Fibroblast of lung (primary cell): ENCODE measurements around the gene FAM25C. TPM values are rescaled to one million over a fixed set of nuclear protein-coding genes. Genes with fewer than 3 reads are reported as not detected.
"Not testable (repeated sequence)": the region's sequence is repeated elsewhere in the genome, so short reads cannot be mapped to it uniquely, and the experiment has no call there.

Experiments used
- DNase-seq, 2 donors: peaks; one replicate each; pipeline versions ENCODE4 v3.0.0 to v3.0.0-alpha.2; 2010; ENCODE audit warnings: low read depth in 2 of 2
- H2AFZ ChIP-seq: 2 replicates; pipeline ENCODE4 v1.5.1; 2012; ENCODE audit warnings: low read length, control low read depth, inconsistent platforms
- H3K27ac ChIP-seq: 2 replicates; pipeline ENCODE4 v1.5.1; 2011; ENCODE audit warnings: low read length, control low read depth; ENCODE audit not compliant: insufficient read depth
- H3K27me3 ChIP-seq: 2 replicates; pipeline ENCODE4 v1.5.1; 2011; ENCODE audit warnings: mild to moderate bottlenecking, low read length; ENCODE audit not compliant: control insufficient read depth, insufficient read depth
- H3K36me3 ChIP-seq: 2 replicates; pipeline ENCODE4 v1.5.1; 2011; ENCODE audit warnings: low read length; ENCODE audit not compliant: control insufficient read depth, insufficient read depth
- H3K4me1 ChIP-seq: 2 replicates; pipeline ENCODE4 v1.5.1; 2011; ENCODE audit warnings: low read length; ENCODE audit not compliant: control insufficient read depth, insufficient read depth; ENCODE audit errors: extremely low read depth
- H3K4me2 ChIP-seq: 2 replicates; pipeline ENCODE4 v1.5.1; 2011; ENCODE audit warnings: low read length, control low read depth; ENCODE audit not compliant: insufficient read depth; ENCODE audit errors: extremely low read depth
- H3K4me3 ChIP-seq, 4 experiments: fragments of 200-600 bp in 1 of 4; sonication (generic) in 1 of 4; replicated peaks in 1 of 4; 2 replicates each; pipeline ENCODE4 v1.5.1; 2011 to 2016; ENCODE audit warnings: low read length in 4 of 4, low read depth in 3 of 4, mild to moderate bottlenecking in 3 of 4, control low read depth in 2 of 4, inconsistent platforms in 1 of 4, mixed read lengths in 1 of 4; ENCODE audit not compliant: insufficient read depth in 1 of 4; ENCODE audit errors: control extremely low read depth in 1 of 4
- H3K79me2 ChIP-seq: 2 replicates; pipeline ENCODE4 v1.5.1; 2012; ENCODE audit warnings: mild to moderate bottlenecking, low read length, inconsistent platforms; ENCODE audit not compliant: control insufficient read depth, insufficient read depth
- H3K9ac ChIP-seq: 2 replicates; pipeline ENCODE4 v1.5.1; 2011; ENCODE audit warnings: mild to moderate bottlenecking, low read length, control low read depth; ENCODE audit not compliant: insufficient read depth
- H3K9me3 ChIP-seq: 2 replicates; pipeline ENCODE4 v1.5.1; 2012; ENCODE audit warnings: low read depth, low read length; ENCODE audit not compliant: control insufficient read depth, insufficient read depth
- H4K20me1 ChIP-seq: 2 replicates; pipeline ENCODE4 v1.5.1; 2011; ENCODE audit warnings: low read length; ENCODE audit not compliant: control insufficient read depth, insufficient read depth; ENCODE audit errors: extremely low read depth
- polyA plus RNA-seq, 2 donors: library from polyadenylated mRNA; depleted of rRNA in 1 of 2; stranded (reverse) in 1 of 2; unstranded in 1 of 2; fragments of >200 nt; gene quantifications; 2 replicates each; pipeline ENCODE4 v1.2.1, GENCODE V29; 2011 to 2012; ENCODE audit warnings: missing spikeins in 1 of 2
- total RNA-seq: library from RNA; depleted of rRNA; stranded (reverse); fragments of >200 nt; gene quantifications from 2 replicates; pipeline ENCODE4 v1.2.1, GENCODE V29; 2014

FAM25C gene
- total and polyA plus RNA-seq, 2 donors (not counting 1 experiment from before 2014, with no cell fraction given) = not detected

- not testable (repeated sequence) for H3K4me3 ChIP-seq, H3K36me3 ChIP-seq, H4K20me1 ChIP-seq, H3K9me3 ChIP-seq, H3K27me3 ChIP-seq, H3K79me2 ChIP-seq, H3K4me1 ChIP-seq, H3K4me2 ChIP-seq, H2AFZ ChIP-seq, H3K27ac ChIP-seq, DNase-seq, H3K9ac ChIP-seq
Measured at GRCh38 chr10:47973131-47973530, 26.5 kb downstream of the FAM25C start.

GRCh38 chr10:47972077-47972476 lies 27.5 kb downstream of the FAM25C start:
- H3K79me2 ChIP-seq, H3K4me3 ChIP-seq, H3K27ac ChIP-seq, H3K36me3 ChIP-seq, DNase-seq, H3K4me1 ChIP-seq, H3K9ac ChIP-seq, H3K27me3 ChIP-seq, H3K9me3 ChIP-seq, H2AFZ ChIP-seq, H4K20me1 ChIP-seq, H3K4me2 ChIP-seq: not testable (repeated sequence)

GRCh38 chr10:47971598-47971997 lies 28.0 kb downstream of the FAM25C start:
- not testable (repeated sequence) for H3K79me2 ChIP-seq

GRCh38 chr10:47970047-47970446 lies 29.5 kb downstream of the FAM25C start:
- H4K20me1 ChIP-seq, H3K4me3 ChIP-seq, H3K4me2 ChIP-seq, H3K9ac ChIP-seq, H3K79me2 ChIP-seq, H3K27ac ChIP-seq, DNase-seq, H3K27me3 ChIP-seq, H2AFZ ChIP-seq, H3K36me3 ChIP-seq, H3K4me1 ChIP-seq, H3K9me3 ChIP-seq: not testable (repeated sequence)

More at GRCh38 chr10:47971598-47971997, 28.0 kb downstream of the FAM25C start:
- not testable (repeated sequence) for H3K27ac ChIP-seq, H3K4me3 ChIP-seq, H3K36me3 ChIP-seq, H3K27me3 ChIP-seq, H2AFZ ChIP-seq, H3K9me3 ChIP-seq, H4K20me1 ChIP-seq, DNase-seq, H3K4me2 ChIP-seq, H3K4me1 ChIP-seq, H3K9ac ChIP-seq

DNA sequence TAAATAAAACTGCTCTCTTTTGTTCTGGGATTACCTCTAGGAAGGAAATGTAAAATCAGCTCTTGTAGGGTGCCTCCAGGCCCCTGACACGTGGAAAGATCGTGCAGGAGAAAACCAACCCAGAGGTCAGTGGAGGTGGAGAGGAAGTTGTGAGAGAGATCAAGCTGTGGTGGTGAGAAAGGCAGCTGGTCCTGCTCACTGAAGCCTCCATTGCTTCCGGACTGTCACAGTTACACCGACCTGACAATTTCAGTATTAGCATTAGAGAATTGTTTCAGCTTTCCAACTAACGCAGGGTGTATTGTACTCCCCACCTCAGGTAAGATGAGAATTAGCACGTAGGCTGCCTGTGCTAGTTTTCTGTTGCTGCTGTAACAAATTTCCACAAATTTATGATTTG lies 30.6 kb downstream of the FAM25C start:
- DNase-seq, H3K79me2 ChIP-seq, H3K4me2 ChIP-seq, H4K20me1 ChIP-seq, H3K27me3 ChIP-seq, H3K27ac ChIP-seq, H3K36me3 ChIP-seq, H3K4me1 ChIP-seq, H2AFZ ChIP-seq, H3K9me3 ChIP-seq, H3K4me3 ChIP-seq, H3K9ac ChIP-seq: not testable (repeated sequence)

GRCh38 chr10:47964280-47965063 lies 35.1 kb downstream of the FAM25C start:
- not testable (repeated sequence) for H3K9ac ChIP-seq, H4K20me1 ChIP-seq, H3K9me3 ChIP-seq, H3K4me1 ChIP-seq, H3K4me2 ChIP-seq, H3K27ac ChIP-seq, H3K27me3 ChIP-seq, H2AFZ ChIP-seq, H3K79me2 ChIP-seq, H3K4me3 ChIP-seq, H3K36me3 ChIP-seq, DNase-seq

DNA sequence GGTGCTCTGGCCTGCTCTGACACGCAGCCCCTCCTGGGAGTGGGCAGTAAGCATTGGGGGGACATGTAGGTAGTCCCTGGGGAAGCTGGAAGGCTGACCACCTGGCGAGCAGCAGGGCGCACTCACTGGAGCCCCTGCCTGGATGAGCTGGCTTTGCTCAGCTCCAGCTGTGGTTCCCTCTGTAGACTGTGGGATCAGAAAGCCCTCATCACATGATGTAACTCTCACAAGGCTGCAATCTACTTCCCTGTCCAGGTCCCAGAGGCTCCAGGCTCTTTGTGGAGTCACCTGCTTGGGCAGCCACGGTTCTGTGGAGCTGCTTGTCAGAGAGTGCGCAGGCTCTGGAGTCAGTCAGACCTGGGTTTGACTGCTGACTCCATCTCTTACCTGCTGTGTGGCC lies 36.8 kb downstream of the FAM25C start:
- not testable (repeated sequence) for H2AFZ ChIP-seq, H3K4me3 ChIP-seq, H3K27ac ChIP-seq, DNase-seq, H3K79me2 ChIP-seq, H3K9ac ChIP-seq, H3K4me2 ChIP-seq, H3K4me1 ChIP-seq, H3K36me3 ChIP-seq, H3K27me3 ChIP-seq, H4K20me1 ChIP-seq, H3K9me3 ChIP-seq
